HL-60 (cell line): Measurements from ENCODE around the gene LOC101059915.
A peak's percentile ranks its signal among the peaks of the same experiment; 100 is the strongest.
"Not testable (repeated sequence)": the region's sequence is repeated elsewhere in the genome, so short reads cannot be mapped to it uniquely, and the experiment has no call there.

ENCODE experiments used
- CTCF ChIP-seq: IDR thresholded peaks from one replicate; pipeline ENCODE4 v1.5.1; 2011; ENCODE audit warnings: low read length, control low read depth, inconsistent platforms; ENCODE audit not compliant: insufficient read depth
- GABPA ChIP-seq: IDR thresholded peaks from 2 replicates; pipeline ENCODE4 v1.6.1; 2012; ENCODE audit warnings: low read depth
- POLR2AphosphoS5 ChIP-seq: IDR thresholded peaks from 2 replicates; pipeline ENCODE4 v1.6.1; 2012; ENCODE audit warnings: low read depth
- REST ChIP-seq: IDR thresholded peaks from 2 replicates; pipeline ENCODE4 v1.6.1; 2012; ENCODE audit warnings: low read depth; ENCODE audit not compliant: insufficient replicate concordance
- SPI1 ChIP-seq: IDR thresholded peaks from 2 replicates; pipeline ENCODE4 v1.6.1; 2012; ENCODE audit warnings: low read depth, mild to moderate bottlenecking, borderline replicate concordance

DNA sequence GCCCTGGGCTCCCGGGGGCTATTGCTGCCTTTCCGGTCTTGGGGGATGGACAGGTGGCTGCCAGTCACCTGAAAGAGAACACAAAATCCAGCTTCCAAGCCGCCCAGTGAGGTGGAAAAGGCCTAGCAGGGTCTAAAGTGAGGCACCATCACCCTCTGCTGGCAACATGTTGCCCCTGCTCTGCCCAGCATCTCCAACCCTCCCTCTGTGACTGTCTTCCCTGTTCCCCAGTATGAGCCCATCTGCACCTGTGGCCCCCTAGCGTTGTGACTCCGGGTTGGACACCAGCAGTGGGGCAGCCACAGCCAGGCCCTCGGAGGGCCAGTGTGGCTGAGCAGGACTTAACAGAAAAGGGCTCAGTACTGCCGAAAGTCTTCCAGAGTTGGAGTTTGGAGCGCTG is 3.1 kb upstream of the LOC101059915 start:
- peak; percentile 14 for TF ChIP-seq CTCF
- TF ChIP-seq GABPA, POLR2AphosphoS5, REST, SPI1: not testable (repeated sequence)
